Measurements from ENCODE around the gene TRIM66. TPM values are rescaled to one million over a fixed set of nuclear protein-coding genes. Genes with fewer than 3 reads are reported as not detected.

TRIM66 gene
- total and polyA plus RNA-seq, 3 experiments from 2014 or later: 0.43 to 29.7 (median 27.7) TPM

GRCh38 chr11:8586184-8586583 lies 96.3 kb downstream of the TRIM66 start:
- H3K27me3 Mint-ChIP-seq: peaks cover 16 to 48% of the 10 kb centered on the region in 2 donors
- H3K27ac Mint-ChIP-seq: no peak overlapping the region
- Histone ChIP-seq H3K27ac (ENCODE audit: low read depth, low read length) (no peak overlapping the region), H3K36me3 (ENCODE audit: insufficient read depth, low read length) (no peaks in the 10 kb centered on the region), H3K4me3 (ENCODE audit: low read length) (no peak overlapping the region), H3K9me3 (ENCODE audit: low read length) (no peaks in the 10 kb centered on the region), H3K27me3 (ENCODE audit: insufficient read depth, low read length, poor library complexity, severe bottlenecking) (no peaks in the 10 kb centered on the region), H3K4me1 (ENCODE audit: insufficient read depth, low read length) (no peaks in the 10 kb centered on the region)
- H3K4me1 Mint-ChIP-seq: no peaks in the 10 kb centered on the region
- POLR2A ChIA-PET: no interaction called here
- peaks cover 0 to 8% (median 6%) of the 10 kb centered on the region in 5 donors for H3K9me3 Mint-ChIP-seq
- CTCF ChIA-PET: interaction anchor here (1.2 kb wide), 1 partner anchor 10 kb away, joined by 4 read pairs; no protein-coding TSS in a partner anchor
- H3K36me3 Mint-ChIP-seq: peaks cover 0 to 4% (median 0%) of the 10 kb centered on the region in 3 donors
- H3K4me3 Mint-ChIP-seq: no peak overlapping the region
- no peak for DNase-seq

DNA sequence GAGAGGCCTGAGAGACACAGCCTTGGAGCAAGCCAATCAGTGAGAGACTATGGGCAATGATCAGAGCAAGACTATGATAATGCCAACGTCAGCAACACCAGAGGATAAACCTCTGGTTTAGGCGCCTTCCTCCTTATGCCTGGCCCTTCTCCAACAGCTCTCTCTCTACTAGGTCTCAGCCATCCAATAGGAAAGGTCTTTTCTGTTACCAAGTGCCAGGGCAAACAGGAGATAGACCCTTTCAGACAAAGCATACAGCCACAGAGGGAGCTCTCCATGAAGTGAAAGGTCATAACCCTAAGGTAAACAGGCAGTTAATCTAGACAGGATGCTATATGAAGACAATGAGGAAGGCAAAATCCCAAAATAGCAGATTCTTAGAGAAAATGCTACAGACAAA lies 98.0 kb downstream of the TRIM66 start:
- Histone ChIP-seq H3K4me3 (ENCODE audit: low read length) (no peak overlapping the region), H3K4me1 (ENCODE audit: insufficient read depth, low read length) (no peaks in the 10 kb centered on the region), H3K36me3 (ENCODE audit: insufficient read depth, low read length) (no peaks in the 10 kb centered on the region), H3K27me3 (ENCODE audit: insufficient read depth, low read length, poor library complexity, severe bottlenecking) (no peaks in the 10 kb centered on the region), H3K9me3 (ENCODE audit: low read length) (no peaks in the 10 kb centered on the region), H3K27ac (ENCODE audit: low read depth, low read length) (no peak overlapping the region)
- CTCF ChIA-PET: no interaction called here
- Mint-ChIP-seq H3K4me3 (no peak overlapping the region), H3K36me3 (peaks cover 0 to 4% (median 0%) of the 10 kb centered on the region in 3 donors), H3K27me3 (peaks cover 16 to 50% of the 10 kb centered on the region in 2 donors), H3K27ac (no peak overlapping the region), H3K9me3 (peaks cover 3 to 13% (median 6%) of the 10 kb centered on the region in 5 donors), H3K4me1 (no peaks in the 10 kb centered on the region)
- DNase-seq: no peak
- POLR2A ChIA-PET: no interaction called here

DNA sequence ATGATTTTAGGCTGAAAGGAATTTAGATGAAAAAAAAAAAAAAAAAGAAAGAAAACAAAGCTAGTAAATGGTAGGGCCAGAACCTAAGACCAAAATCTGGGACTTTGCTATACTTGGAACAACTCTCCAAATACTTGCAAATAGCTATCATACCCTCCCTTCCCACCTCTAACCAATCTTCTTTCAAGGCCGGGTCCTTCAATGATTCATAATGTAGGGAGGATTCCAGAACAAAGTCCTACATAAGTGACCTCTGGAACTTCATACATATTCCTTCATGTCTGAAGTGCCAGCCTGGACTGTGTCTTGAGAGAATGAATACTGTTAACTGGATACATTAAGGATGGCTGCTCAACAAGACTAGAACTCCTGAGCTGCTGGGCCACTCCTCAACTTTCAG lies 98.4 kb downstream of the TRIM66 start:
- Histone ChIP-seq H3K36me3 (ENCODE audit: insufficient read depth, low read length) (no peaks in the 10 kb centered on the region), H3K9me3 (ENCODE audit: low read length) (no peaks in the 10 kb centered on the region), H3K4me3 (ENCODE audit: low read length) (no peak overlapping the region), H3K4me1 (ENCODE audit: insufficient read depth, low read length) (no peaks in the 10 kb centered on the region), H3K27ac (ENCODE audit: low read depth, low read length) (no peak overlapping the region), H3K27me3 (ENCODE audit: insufficient read depth, low read length, poor library complexity, severe bottlenecking) (no peaks in the 10 kb centered on the region)
- no peak overlapping the region for H3K27ac Mint-ChIP-seq
- H3K9me3 Mint-ChIP-seq: peaks cover 4 to 13% (median 6%) of the 10 kb centered on the region in 5 donors
- H3K27me3 Mint-ChIP-seq: peaks cover 14 to 49% of the 10 kb centered on the region in 2 donors
- H3K4me1 Mint-ChIP-seq: no peaks in the 10 kb centered on the region
- ChIA-PET POLR2A (no interaction called here), CTCF (no interaction called here)
- peaks cover 0 to 4% (median 0%) of the 10 kb centered on the region in 3 donors for H3K36me3 Mint-ChIP-seq
- H3K4me3 Mint-ChIP-seq: no peak overlapping the region
- DNase-seq: no peak

DNA sequence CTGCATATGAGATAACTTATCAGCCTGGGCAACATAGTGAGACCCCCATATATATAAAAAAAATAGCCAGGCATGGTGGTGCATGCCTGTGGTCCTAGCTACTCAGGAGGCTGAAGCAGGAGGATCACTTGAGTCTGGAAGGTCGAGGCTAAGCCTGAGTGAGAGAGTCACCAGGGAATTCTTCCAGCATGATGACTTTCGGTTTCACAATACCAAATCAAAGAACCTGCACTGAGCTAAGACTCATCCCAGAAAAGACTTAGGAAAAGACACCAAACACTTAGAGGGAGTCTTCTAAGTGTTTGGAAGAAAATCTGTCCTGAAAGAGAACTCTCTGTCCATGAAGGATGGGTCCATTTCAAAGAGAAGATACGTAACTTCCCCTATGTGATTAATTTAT lies 101.2 kb downstream of the TRIM66 start:
- no peak overlapping the region for H3K4me3 Mint-ChIP-seq
- peaks cover 0 to 2% (median 0%) of the 10 kb centered on the region in 3 donors for H3K36me3 Mint-ChIP-seq
- no peak for DNase-seq
- H3K4me1 Mint-ChIP-seq: no peaks in the 10 kb centered on the region
- ChIA-PET CTCF (no interaction called here), POLR2A (no interaction called here)
- Histone ChIP-seq H3K4me1 (ENCODE audit: insufficient read depth, low read length) (no peaks in the 10 kb centered on the region), H3K4me3 (ENCODE audit: low read length) (no peak overlapping the region), H3K36me3 (ENCODE audit: insufficient read depth, low read length) (no peaks in the 10 kb centered on the region), H3K9me3 (ENCODE audit: low read length) (no peaks in the 10 kb centered on the region), H3K27me3 (ENCODE audit: insufficient read depth, low read length, poor library complexity, severe bottlenecking) (no peaks in the 10 kb centered on the region), H3K27ac (ENCODE audit: low read depth, low read length) (no peak overlapping the region)
- peaks cover 2 to 9% (median 4%) of the 10 kb centered on the region in 5 donors for H3K9me3 Mint-ChIP-seq
- peaks cover 4 to 37% of the 10 kb centered on the region in 2 donors for H3K27me3 Mint-ChIP-seq
- H3K27ac Mint-ChIP-seq: no peak overlapping the region

DNA sequence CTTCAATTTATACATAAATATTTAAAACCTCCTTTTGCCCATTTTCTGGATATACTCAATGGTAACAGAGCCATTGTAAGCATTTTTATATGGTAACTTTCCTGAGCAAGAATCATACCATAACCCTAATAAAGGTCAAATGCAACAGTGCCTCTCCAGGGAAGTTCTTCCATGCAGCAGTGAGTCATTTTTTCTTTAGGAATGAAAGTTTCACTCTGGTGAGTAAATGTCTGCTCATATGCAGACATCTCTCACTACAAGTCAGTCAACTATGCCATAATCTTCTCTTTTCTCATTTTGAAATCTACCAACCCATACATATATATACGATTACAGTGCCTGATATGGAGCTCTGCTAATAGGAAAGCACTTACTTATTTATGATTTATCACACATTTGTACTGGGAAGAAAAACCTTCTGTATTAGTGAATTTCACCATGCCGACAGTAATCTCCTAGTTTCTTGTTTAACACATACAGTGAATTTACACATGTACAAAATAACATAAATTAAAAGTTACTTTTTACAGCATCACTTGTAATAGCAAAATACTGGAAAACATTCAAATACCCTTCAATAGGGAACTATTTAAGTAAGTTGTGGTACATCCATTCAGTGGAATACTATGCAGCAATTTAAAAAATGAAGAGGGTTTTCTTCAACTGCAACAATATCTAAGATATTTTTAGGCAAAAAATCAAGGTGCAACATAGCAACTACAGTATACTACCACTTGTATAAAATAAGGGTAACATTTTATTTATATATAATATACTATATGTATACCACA lies 104.5 kb downstream of the TRIM66 start:
- Mint-ChIP-seq H3K27me3 (peaks cover 1 to 23% of the 10 kb centered on the region in 2 donors), H3K36me3 (no peaks in the 10 kb centered on the region), H3K9me3 (peaks cover 2 to 9% (median 4%) of the 10 kb centered on the region in 5 donors), H3K4me3 (no peak overlapping the region), H3K4me1 (no peaks in the 10 kb centered on the region), H3K27ac (no peak overlapping the region)
- H3K27ac ChIP-seq (ENCODE audit: low read depth, low read length): no peak overlapping the region
- ChIA-PET POLR2A (no interaction called here), CTCF (interaction anchor here (0.6 to 1.0 kb wide), 2 partner anchors 11 to 385 kb away, joined by 3 to 5 read pairs; no protein-coding TSS in a partner anchor)
- H3K27me3 ChIP-seq (ENCODE audit: insufficient read depth, low read length, poor library complexity, severe bottlenecking): no peaks in the 10 kb centered on the region
- DNase-seq: no peak
- no peaks in the 10 kb centered on the region for H3K9me3 ChIP-seq (ENCODE audit: low read length)
- no peaks in the 10 kb centered on the region for H3K36me3 ChIP-seq (ENCODE audit: insufficient read depth, low read length)
- no peaks in the 10 kb centered on the region for H3K4me1 ChIP-seq (ENCODE audit: insufficient read depth, low read length)
- H3K4me3 ChIP-seq (ENCODE audit: low read length): no peak overlapping the region

DNA sequence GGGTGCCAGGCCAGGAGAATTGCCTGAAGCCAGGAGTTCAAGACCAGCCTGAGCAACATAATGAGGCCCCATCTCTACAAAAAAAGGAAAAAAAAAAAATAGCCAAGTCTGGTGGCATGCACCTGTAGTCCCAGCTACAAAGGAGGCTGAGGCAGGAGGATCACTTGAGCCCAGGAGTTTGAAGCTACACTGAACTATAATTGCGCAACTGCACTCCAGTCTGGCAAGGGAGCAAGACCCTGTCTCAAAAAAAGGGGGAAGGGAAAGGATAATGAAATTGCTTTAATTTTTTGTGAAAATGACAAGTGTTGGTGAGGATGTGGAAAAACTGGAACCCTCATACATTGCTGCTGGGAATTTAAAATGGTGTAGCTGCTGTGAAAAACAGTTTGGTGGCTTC lies 107.7 kb downstream of the TRIM66 start:
- H3K27ac Mint-ChIP-seq: no peak overlapping the region
- H3K27me3 ChIP-seq (ENCODE audit: insufficient read depth, low read length, poor library complexity, severe bottlenecking): no peaks in the 10 kb centered on the region
- H3K4me3 ChIP-seq (ENCODE audit: low read length): no peak overlapping the region
- ChIA-PET POLR2A (no interaction called here), CTCF (no interaction called here)
- no peaks in the 10 kb centered on the region for H3K36me3 ChIP-seq (ENCODE audit: insufficient read depth, low read length)
- H3K9me3 ChIP-seq (ENCODE audit: low read length): no peaks in the 10 kb centered on the region
- H3K9me3 Mint-ChIP-seq: peaks cover 0 to 9% (median 4%) of the 10 kb centered on the region in 5 donors
- H3K36me3 Mint-ChIP-seq: no peaks in the 10 kb centered on the region
- peaks cover 3% of the 10 kb centered on the region in 2 donors for H3K27me3 Mint-ChIP-seq
- no peak for DNase-seq
- no peak overlapping the region for H3K27ac ChIP-seq (ENCODE audit: low read depth, low read length)
- no peaks in the 10 kb centered on the region for H3K4me1 ChIP-seq (ENCODE audit: insufficient read depth, low read length)
- H3K4me3 Mint-ChIP-seq: no peak overlapping the region
- no peaks in the 10 kb centered on the region for H3K4me1 Mint-ChIP-seq

GRCh38 chr11:8573777-8574176 lies 108.7 kb downstream of the TRIM66 start:
- Mint-ChIP-seq H3K27ac (no peak overlapping the region), H3K4me3 (no peak overlapping the region), H3K4me1 (no peaks in the 10 kb centered on the region), H3K36me3 (no peaks in the 10 kb centered on the region), H3K9me3 (peaks cover 0 to 6% (median 4%) of the 10 kb centered on the region in 5 donors), H3K27me3 (peaks cover 3 to 7% of the 10 kb centered on the region in 2 donors)
- DNase-seq: no peak
- Histone ChIP-seq H3K4me1 (ENCODE audit: insufficient read depth, low read length) (no peaks in the 10 kb centered on the region), H3K36me3 (ENCODE audit: insufficient read depth, low read length) (no peaks in the 10 kb centered on the region), H3K9me3 (ENCODE audit: low read length) (no peaks in the 10 kb centered on the region), H3K27ac (ENCODE audit: low read depth, low read length) (no peak overlapping the region), H3K4me3 (ENCODE audit: low read length) (no peak overlapping the region), H3K27me3 (ENCODE audit: insufficient read depth, low read length, poor library complexity, severe bottlenecking) (no peaks in the 10 kb centered on the region)
- POLR2A ChIA-PET: no interaction called here
- CTCF ChIA-PET: no interaction called here

DNA sequence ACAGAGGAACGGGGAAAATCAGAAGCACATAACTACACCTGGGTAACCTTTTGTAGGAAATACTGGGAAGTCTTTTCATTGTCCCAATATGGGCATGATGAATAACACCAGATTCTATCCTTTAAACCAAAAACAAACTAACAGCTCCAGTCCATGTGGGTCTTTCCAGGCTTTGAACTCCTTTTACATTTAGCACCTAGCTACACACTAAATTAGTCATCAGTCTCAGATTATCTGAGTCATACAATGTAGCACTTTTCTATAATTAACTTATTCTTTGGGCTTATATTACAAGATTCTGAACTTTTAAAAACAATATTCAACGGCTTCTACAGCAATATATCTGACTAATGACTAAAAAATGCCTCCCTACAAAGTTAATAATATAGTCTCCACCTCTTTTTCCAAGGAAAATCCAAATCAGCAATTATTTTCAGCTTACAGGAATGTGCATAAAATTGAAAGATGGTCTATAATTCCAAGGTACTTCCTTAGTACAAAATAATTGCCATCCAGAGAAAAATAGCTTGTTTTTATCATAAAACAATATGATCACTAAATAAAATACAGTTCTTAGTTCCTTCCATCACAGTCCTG lies 114.8 kb downstream of the TRIM66 start:
- no peak overlapping the region for H3K27ac Mint-ChIP-seq
- no peaks in the 10 kb centered on the region for H3K36me3 Mint-ChIP-seq
- H3K27me3 ChIP-seq (ENCODE audit: insufficient read depth, low read length, poor library complexity, severe bottlenecking): no peaks in the 10 kb centered on the region
- H3K9me3 Mint-ChIP-seq: no peaks in the 10 kb centered on the region
- peaks cover 6 to 33% of the 10 kb centered on the region in 2 donors for H3K27me3 Mint-ChIP-seq
- no peak overlapping the region for H3K4me3 ChIP-seq (ENCODE audit: low read length)
- H3K9me3 ChIP-seq (ENCODE audit: low read length): no peaks in the 10 kb centered on the region
- no peaks in the 10 kb centered on the region for H3K4me1 Mint-ChIP-seq
- H3K4me1 ChIP-seq (ENCODE audit: insufficient read depth, low read length): no peaks in the 10 kb centered on the region
- no peak for DNase-seq
- H3K4me3 Mint-ChIP-seq: no peak overlapping the region
- POLR2A ChIA-PET: no interaction called here
- no peaks in the 10 kb centered on the region for H3K36me3 ChIP-seq (ENCODE audit: insufficient read depth, low read length)
- CTCF ChIA-PET: interaction anchor here (2.2 kb wide), 1 partner anchor 347 kb away, joined by 5 read pairs; no protein-coding TSS in a partner anchor
- no peak overlapping the region for H3K27ac ChIP-seq (ENCODE audit: low read depth, low read length)

All from CD8-positive, alpha-beta memory T cell (primary cell).